ENCODE data around the gene CHMP1B. TPM values are rescaled to one million over a fixed set of nuclear protein-coding genes. Genes with fewer than 3 reads are reported as not detected.

The CHMP1B gene, protein sequence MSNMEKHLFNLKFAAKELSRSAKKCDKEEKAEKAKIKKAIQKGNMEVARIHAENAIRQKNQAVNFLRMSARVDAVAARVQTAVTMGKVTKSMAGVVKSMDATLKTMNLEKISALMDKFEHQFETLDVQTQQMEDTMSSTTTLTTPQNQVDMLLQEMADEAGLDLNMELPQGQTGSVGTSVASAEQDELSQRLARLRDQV
- 33.3 and 38.2 TPM in 2 replicates for total RNA-seq

DNA sequence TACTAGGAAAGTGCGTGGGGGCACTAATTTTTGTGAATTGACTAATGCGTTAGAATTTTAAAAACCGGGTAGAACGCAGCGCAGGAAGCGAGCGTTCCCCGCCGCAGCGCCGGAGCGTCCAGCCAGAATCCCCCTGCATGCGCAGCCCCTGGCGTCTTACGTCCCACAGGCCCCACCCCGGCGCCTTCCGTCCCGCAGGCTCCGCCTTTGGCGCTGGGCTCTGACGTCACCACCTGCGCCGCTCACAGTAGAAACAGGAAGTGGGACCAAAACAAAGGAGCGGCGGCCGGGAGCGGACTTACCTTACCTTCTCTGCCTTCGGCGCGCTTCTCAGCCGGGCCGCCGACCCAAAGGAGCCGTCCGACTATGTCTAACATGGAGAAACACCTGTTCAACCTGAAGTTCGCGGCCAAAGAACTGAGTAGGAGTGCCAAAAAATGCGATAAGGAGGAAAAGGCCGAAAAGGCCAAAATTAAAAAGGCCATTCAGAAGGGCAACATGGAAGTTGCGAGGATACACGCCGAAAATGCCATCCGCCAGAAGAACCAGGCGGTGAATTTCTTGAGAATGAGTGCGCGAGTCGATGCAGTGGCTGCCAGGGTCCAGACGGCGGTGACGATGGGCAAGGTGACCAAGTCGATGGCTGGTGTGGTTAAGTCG lies at the start of gene CHMP1B:
CHMP1B (plus strand) TSS at position 268 of the 660 bp plus-strand sequence; CDS start at position 367, 99 bp downstream.

Other genes starting within 250 kb of the CHMP1B start
- gene SLC35G4, start 241.8 kb upstream of the CHMP1B start, total RNA-seq, result not detected in 2 replicates
- gene GNAL, start 162.1 kb upstream of the CHMP1B start, total RNA-seq, result 1.2 and 1.5 TPM in 2 replicates
- 28.7 and 28.8 TPM in 2 replicates for gene MPPE1, start 56.9 kb downstream of the CHMP1B start, total RNA-seq
- gene IMPA2, start 130.1 kb downstream of the CHMP1B start, total RNA-seq, result 11.4 and 16.2 TPM in 2 replicates
- not detected in 2 replicates for gene ANKRD62, start 242.4 kb downstream of the CHMP1B start, total RNA-seq

Measured in cardiac ventricle fibroblast (primary cell).